ENCODE results near the gene DOHH. TPM values are rescaled to one million over a fixed set of nuclear protein-coding genes. Genes with fewer than 3 reads are reported as not detected.

DOHH gene
- total RNA-seq, 3 donors from 2014 or later = 7.6 to 11.1 (median 10.4) TPM

- H3K4me3 ChIP-seq = no peak overlapping the region
- intact Hi-C loops (cut with DNase I, micrococcal nuclease) = no loop called here
- ATAC-seq (no peak), DNase-seq (no peak)
- no peak for TF ChIP-seq CTCF (IDR thresholded peaks at IDR 0.05)
- no peaks in the 10 kb centered on the region for H3K9me3 ChIP-seq
- H3K4me1 ChIP-seq (ENCODE audit: low read depth) = no peaks in the 10 kb centered on the region
- H3K36me3 ChIP-seq (ENCODE audit: low read depth) = no peaks in the 10 kb centered on the region
Observed at GRCh38 chr19:3535235-3535535, 34.7 kb upstream of the DOHH start.

GRCh38 chr19:3534375-3535234 is 34.1 kb upstream of the DOHH start:
- intact Hi-C loops (cut with DNase I, micrococcal nuclease) = no loop called here
- Histone ChIP-seq H3K36me3 (ENCODE audit: low read depth) (no peaks in the 10 kb centered on the region), H3K9me3 (no peaks in the 10 kb centered on the region), H3K4me1 (ENCODE audit: low read depth) (no peaks in the 10 kb centered on the region), H3K4me3 (no peak overlapping the region)
- ATAC-seq (no peak), DNase-seq (no peak)
- no peak for TF ChIP-seq CTCF (IDR thresholded peaks at IDR 0.05)

- Histone ChIP-seq H3K36me3 (ENCODE audit: low read depth) (no peaks in the 10 kb centered on the region), H3K4me3 (no peak overlapping the region), H3K4me1 (ENCODE audit: low read depth) (no peaks in the 10 kb centered on the region), H3K9me3 (no peaks in the 10 kb centered on the region)
- TF ChIP-seq CTCF (IDR thresholded peaks at IDR 0.05) = no peak
- ATAC-seq (no peak), DNase-seq (no peak)
- intact Hi-C loops (cut with DNase I, micrococcal nuclease) = no loop called here
Observed at GRCh38 chr19:3533563-3534216, 33.2 kb upstream of the DOHH start.

- no peak for ATAC-seq
- H3K36me3 ChIP-seq (ENCODE audit: low read depth) = no peaks in the 10 kb centered on the region
- no peaks in the 10 kb centered on the region for H3K9me3 ChIP-seq
- TF ChIP-seq CTCF (IDR thresholded peaks at IDR 0.05) = no peak
- H3K4me1 ChIP-seq (ENCODE audit: low read depth) = no peaks in the 10 kb centered on the region
- intact Hi-C loops (cut with DNase I, micrococcal nuclease) = no loop called here
- no peak for DNase-seq
- no peak overlapping the region for H3K4me3 ChIP-seq
Observed at GRCh38 chr19:3533033-3533432, 32.6 kb upstream of the DOHH start.

- H3K9me3 ChIP-seq = no peaks in the 10 kb centered on the region
- intact Hi-C loops (cut with DNase I, micrococcal nuclease) = no loop called here
- no peak for DNase-seq
- H3K4me3 ChIP-seq = no peak overlapping the region
- H3K36me3 ChIP-seq (ENCODE audit: low read depth) = peaks cover 1% of the 10 kb centered on the region
- no peaks in the 10 kb centered on the region for H3K4me1 ChIP-seq (ENCODE audit: low read depth)
- no peak for TF ChIP-seq CTCF (IDR thresholded peaks at IDR 0.05)
- ATAC-seq = no peak
Observed at GRCh38 chr19:3532154-3532786, 31.8 kb upstream of the DOHH start.
